Keratinocyte (primary cell): ENCODE data around the gene RO60.

Source experiments
- EZH2 ChIP-seq: IDR thresholded peaks from one replicate; pipeline ENCODE4 v1.6.1; 2012; ENCODE audit warnings: inconsistent platforms, mild to moderate bottlenecking, low read length, moderate library complexity
- TF ChIP-seq, protein P1 (sequence below), 3 experiments: IDR thresholded peaks in 1 of 3; conservative IDR thresholded peaks in 1 of 3; optimal IDR thresholded peaks in 1 of 3; 2 replicates in 2 of 3; 3 replicates in 1 of 3; pipeline versions ENCODE3 to v1.5.1; 2011; ENCODE audit warnings: low read length in 3 of 3, mild to moderate bottlenecking in 3 of 3, moderate library complexity in 2 of 3, control low read depth in 1 of 3, inconsistent platforms in 1 of 3; ENCODE audit not compliant: insufficient read depth in 2 of 3; ENCODE audit errors: extremely low read depth in 1 of 3

- TF ChIP-seq, protein P1, sequence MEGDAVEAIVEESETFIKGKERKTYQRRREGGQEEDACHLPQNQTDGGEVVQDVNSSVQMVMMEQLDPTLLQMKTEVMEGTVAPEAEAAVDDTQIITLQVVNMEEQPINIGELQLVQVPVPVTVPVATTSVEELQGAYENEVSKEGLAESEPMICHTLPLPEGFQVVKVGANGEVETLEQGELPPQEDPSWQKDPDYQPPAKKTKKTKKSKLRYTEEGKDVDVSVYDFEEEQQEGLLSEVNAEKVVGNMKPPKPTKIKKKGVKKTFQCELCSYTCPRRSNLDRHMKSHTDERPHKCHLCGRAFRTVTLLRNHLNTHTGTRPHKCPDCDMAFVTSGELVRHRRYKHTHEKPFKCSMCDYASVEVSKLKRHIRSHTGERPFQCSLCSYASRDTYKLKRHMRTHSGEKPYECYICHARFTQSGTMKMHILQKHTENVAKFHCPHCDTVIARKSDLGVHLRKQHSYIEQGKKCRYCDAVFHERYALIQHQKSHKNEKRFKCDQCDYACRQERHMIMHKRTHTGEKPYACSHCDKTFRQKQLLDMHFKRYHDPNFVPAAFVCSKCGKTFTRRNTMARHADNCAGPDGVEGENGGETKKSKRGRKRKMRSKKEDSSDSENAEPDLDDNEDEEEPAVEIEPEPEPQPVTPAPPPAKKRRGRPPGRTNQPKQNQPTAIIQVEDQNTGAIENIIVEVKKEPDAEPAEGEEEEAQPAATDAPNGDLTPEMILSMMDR (optimal IDR thresholded peaks at IDR 0.05 in 1 of 3, IDR thresholded peaks at IDR 0.05 in 1 of 3, conservative IDR thresholded peaks at IDR 0.05 in 1 of 3; ENCODE audit: extremely low read depth in 1 of 3, insufficient read depth in 2 of 3, low read length in 3 of 3) = no peak
- no peak for TF ChIP-seq EZH2
Observed at GRCh38 chr1:193014400-193014799, 45.0 kb upstream of the RO60 start.
